ENCODE measurements around the gene MCM7. TPM values are rescaled to one million over a fixed set of nuclear protein-coding genes. Genes with fewer than 3 reads are reported as not detected.

Gene MCM7
- total RNA-seq, 1 donor from 2014 or later: 206 TPM

DNA sequence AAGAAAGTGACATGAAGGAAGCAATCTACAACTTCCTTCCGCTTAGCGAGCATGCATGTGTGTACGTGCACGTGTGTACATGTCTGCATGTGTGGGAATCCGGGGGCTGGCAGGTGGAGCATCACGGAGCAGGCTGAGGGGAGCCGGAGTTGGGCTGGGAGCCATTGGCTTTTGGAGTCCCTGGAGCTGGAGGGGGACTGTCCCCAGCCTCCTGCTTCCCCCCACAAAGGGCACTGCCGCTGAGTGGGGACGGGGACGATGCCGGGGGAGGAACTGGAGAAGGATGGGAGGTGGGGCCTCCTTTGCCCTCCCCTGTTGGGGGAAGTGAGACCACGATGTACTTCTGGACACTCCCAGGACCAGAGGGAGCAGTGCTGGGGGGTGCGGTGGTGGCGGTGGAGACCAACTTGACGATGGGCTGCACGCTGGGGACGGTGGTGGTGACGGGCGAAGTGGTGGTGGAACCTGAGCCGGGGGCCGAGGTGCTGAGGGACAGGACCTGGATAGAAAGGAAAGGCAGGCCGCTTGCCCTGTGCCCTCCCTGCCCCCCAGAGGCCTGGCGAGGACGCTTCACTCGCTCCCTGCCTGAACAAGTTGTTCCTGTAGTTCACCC lies 6.0 kb upstream of the MCM7 start:
- Histone ChIP-seq H3K4me3 (no peak overlapping the region), H3K9me3 (ENCODE audit: low read depth) (no peaks in the 10 kb centered on the region), H2AFZ (replicated peaks) (no peak overlapping the region), H3K4me2 (no peak overlapping the region), H3K79me2 (ENCODE audit: low read depth) (peaks cover 7% of the 10 kb centered on the region), H3K27me3 (no peaks in the 10 kb centered on the region), H3K27ac (no peak overlapping the region), H4K20me1 (ENCODE audit: low read depth) (no peaks in the 10 kb centered on the region), H3F3A (ENCODE audit: low read depth) (peaks cover 9% of the 10 kb centered on the region), H3K9ac (no peak overlapping the region), H3K36me3 (no peaks in the 10 kb centered on the region), H3K4me1 (no peaks in the 10 kb centered on the region)
- peaks cover 10% of the 10 kb centered on the region for H3K27me3 Mint-ChIP-seq (ENCODE audit: insufficient read depth, low read depth)
- H3K9me3 Mint-ChIP-seq: no peaks in the 10 kb centered on the region
- no peak overlapping the region for H3K4me3 Mint-ChIP-seq
- no peak overlapping the region for H3K27ac Mint-ChIP-seq
- TF ChIP-seq, protein P1, sequence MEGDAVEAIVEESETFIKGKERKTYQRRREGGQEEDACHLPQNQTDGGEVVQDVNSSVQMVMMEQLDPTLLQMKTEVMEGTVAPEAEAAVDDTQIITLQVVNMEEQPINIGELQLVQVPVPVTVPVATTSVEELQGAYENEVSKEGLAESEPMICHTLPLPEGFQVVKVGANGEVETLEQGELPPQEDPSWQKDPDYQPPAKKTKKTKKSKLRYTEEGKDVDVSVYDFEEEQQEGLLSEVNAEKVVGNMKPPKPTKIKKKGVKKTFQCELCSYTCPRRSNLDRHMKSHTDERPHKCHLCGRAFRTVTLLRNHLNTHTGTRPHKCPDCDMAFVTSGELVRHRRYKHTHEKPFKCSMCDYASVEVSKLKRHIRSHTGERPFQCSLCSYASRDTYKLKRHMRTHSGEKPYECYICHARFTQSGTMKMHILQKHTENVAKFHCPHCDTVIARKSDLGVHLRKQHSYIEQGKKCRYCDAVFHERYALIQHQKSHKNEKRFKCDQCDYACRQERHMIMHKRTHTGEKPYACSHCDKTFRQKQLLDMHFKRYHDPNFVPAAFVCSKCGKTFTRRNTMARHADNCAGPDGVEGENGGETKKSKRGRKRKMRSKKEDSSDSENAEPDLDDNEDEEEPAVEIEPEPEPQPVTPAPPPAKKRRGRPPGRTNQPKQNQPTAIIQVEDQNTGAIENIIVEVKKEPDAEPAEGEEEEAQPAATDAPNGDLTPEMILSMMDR (IDR thresholded peaks at IDR 0.05): no peak
- TF ChIP-seq EZH2 (IDR thresholded peaks at IDR 0.05): no peak
- no peak for TF ChIP-seq EZH2phosphoT487 (IDR thresholded peaks at IDR 0.05)
- H3K4me1 Mint-ChIP-seq: peaks cover 15% of the 10 kb centered on the region
- DNase-seq (ENCODE audit: low spot score): no peak
- peaks cover 18% of the 10 kb centered on the region for H3K36me3 Mint-ChIP-seq

DNA sequence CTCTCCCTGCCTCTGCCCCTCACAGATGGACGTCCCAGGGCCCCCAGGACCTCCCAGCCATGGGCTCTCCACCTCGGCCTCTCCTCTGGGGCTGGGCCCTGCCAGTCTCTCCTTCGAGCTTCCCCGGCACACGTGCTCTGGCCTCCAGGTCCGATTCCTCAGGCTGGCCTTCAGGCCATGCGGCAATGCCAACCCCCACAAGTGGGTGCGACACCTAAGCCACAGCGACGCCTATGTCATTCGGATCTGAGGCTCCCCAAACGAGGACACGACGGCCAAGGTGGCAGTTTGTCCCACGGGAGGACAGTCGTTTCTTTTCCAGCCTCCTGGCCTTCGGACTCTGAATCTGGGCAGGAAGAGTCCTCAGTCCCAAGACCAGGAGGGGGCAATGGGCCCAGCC lies 5.4 kb upstream of the MCM7 start:
- peaks cover 15% of the 10 kb centered on the region for H3K4me1 Mint-ChIP-seq
- Histone ChIP-seq H4K20me1 (ENCODE audit: low read depth) (no peaks in the 10 kb centered on the region), H3K4me3 (no peak overlapping the region), H2AFZ (replicated peaks) (no peak overlapping the region), H3K36me3 (no peaks in the 10 kb centered on the region), H3K79me2 (ENCODE audit: low read depth) (peaks cover 9% of the 10 kb centered on the region), H3K4me2 (no peak overlapping the region), H3F3A (ENCODE audit: low read depth) (peaks cover 15% of the 10 kb centered on the region), H3K9me3 (ENCODE audit: low read depth) (no peaks in the 10 kb centered on the region), H3K9ac (no peak overlapping the region), H3K27me3 (no peaks in the 10 kb centered on the region), H3K4me1 (no peaks in the 10 kb centered on the region), H3K27ac (no peak overlapping the region)
- H3K27ac Mint-ChIP-seq: no peak overlapping the region
- DNase-seq (ENCODE audit: low spot score): no peak
- H3K27me3 Mint-ChIP-seq (ENCODE audit: insufficient read depth, low read depth): peaks cover 12% of the 10 kb centered on the region
- TF ChIP-seq EZH2phosphoT487 (IDR thresholded peaks at IDR 0.05) (no peak), EZH2 (IDR thresholded peaks at IDR 0.05) (no peak)
- TF ChIP-seq, protein P1 (IDR thresholded peaks at IDR 0.05): no peak
- H3K4me3 Mint-ChIP-seq: no peak overlapping the region
- H3K9me3 Mint-ChIP-seq: no peaks in the 10 kb centered on the region
- H3K36me3 Mint-ChIP-seq: peaks cover 18% of the 10 kb centered on the region

DNA sequence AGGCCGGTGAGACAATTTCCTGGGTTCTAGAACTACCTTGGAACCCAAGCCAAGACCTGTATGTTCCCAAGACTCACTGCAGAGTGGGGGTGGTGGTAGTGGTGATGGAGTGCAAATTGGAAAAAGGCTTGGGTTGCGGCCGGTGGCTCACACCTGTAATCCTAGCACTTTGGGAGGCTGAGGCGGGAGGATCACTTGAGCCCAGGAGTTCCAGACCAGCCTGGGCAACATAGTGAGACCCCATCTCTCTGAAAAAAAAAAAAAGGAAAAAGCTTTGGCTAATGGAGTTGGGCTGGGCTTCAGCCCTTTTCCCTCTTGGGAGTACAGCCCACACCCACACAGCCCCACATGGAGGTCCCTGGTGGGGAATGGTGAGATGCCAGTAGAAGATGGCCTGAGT lies 4.3 kb upstream of the MCM7 start:
- H3K9ac ChIP-seq: no peak overlapping the region
- H3K4me1 ChIP-seq: no peaks in the 10 kb centered on the region
- H3K27me3 ChIP-seq: no peaks in the 10 kb centered on the region
- Mint-ChIP-seq H3K4me3 (peak overlapping the region; percentile 57), H3K27ac (no peak overlapping the region), H3K27me3 (ENCODE audit: insufficient read depth, low read depth) (peaks cover 15% of the 10 kb centered on the region), H3K9me3 (no peaks in the 10 kb centered on the region), H3K36me3 (peaks cover 15% of the 10 kb centered on the region), H3K4me1 (peaks cover 15% of the 10 kb centered on the region)
- H3K79me2 ChIP-seq (ENCODE audit: low read depth): peaks cover 16% of the 10 kb centered on the region
- H3K27ac ChIP-seq: no peak overlapping the region
- H4K20me1 ChIP-seq (ENCODE audit: low read depth): no peaks in the 10 kb centered on the region
- no peak for DNase-seq (ENCODE audit: low spot score)
- no peaks in the 10 kb centered on the region for H3K9me3 ChIP-seq (ENCODE audit: low read depth)
- no peak overlapping the region for H3K4me3 ChIP-seq
- no peak overlapping the region for H3K4me2 ChIP-seq
- TF ChIP-seq EZH2phosphoT487 (IDR thresholded peaks at IDR 0.05) (no peak), EZH2 (IDR thresholded peaks at IDR 0.05) (no peak)
- TF ChIP-seq, protein P1 (IDR thresholded peaks at IDR 0.05): no peak
- peaks cover 20% of the 10 kb centered on the region for H3F3A ChIP-seq (ENCODE audit: low read depth)
- H3K36me3 ChIP-seq: no peaks in the 10 kb centered on the region
- H2AFZ ChIP-seq (replicated peaks): no peak overlapping the region

All from neural progenitor cell (in vitro differentiated cells).